Articular chondrocyte of knee joint (primary cell): ENCODE data around the gene C19orf38. TPM values are rescaled to one million over a fixed set of nuclear protein-coding genes. Genes with fewer than 3 reads are reported as not detected.

Source experiments
- small RNA-seq: library from RNA; depleted of rRNA; stranded (forward); fragments of <200 nt; gene quantifications from one replicate; pipeline ENCODE3, GENCODE V24; 2012
- total RNA-seq: library from RNA; depleted of rRNA; stranded (reverse); fragments of >200 nt; gene quantifications from 2 replicates; pipeline ENCODE4 v1.2.3, GENCODE V29; 2012

The C19orf38 gene, protein sequence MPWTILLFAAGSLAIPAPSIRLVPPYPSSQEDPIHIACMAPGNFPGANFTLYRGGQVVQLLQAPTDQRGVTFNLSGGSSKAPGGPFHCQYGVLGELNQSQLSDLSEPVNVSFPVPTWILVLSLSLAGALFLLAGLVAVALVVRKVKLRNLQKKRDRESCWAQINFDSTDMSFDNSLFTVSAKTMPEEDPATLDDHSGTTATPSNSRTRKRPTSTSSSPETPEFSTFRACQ
- total RNA-seq: not detected in 2 replicates

DNA sequence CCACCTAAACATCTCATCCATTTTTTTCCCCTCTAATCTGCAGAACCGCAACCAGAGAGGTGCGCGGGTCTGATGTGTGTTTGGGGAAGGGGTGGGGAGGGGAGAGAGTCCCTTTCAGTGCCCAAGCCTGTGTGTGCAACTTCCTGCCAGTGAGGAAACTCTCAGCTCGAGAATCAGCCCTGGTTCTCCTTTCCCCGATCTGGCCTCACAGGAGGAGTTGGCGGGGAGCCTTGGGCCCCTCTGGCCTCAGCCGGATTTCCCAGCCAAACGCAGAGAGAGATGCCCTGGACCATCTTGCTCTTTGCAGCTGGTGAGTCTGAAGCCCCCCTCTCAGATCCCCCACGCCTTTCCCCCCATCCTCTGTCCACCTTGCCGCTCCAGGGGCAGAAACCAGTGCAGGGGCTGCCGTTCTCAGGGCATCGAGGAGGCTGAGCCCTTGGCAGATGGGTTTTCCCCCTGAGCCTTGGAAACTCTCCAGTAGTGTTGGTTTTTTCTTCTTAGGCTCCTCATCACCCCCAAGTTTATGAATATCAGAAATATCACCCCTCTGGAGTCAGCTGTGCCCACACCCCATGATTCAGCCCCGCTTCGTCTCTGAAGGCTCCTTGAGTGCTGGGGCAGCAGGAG is at the start of gene C19orf38:
TSS of gene C19orf38 (plus strand) at position 186 of the 627 bp plus-strand sequence. CDS start at position 280, 94 bp downstream.

DNA sequence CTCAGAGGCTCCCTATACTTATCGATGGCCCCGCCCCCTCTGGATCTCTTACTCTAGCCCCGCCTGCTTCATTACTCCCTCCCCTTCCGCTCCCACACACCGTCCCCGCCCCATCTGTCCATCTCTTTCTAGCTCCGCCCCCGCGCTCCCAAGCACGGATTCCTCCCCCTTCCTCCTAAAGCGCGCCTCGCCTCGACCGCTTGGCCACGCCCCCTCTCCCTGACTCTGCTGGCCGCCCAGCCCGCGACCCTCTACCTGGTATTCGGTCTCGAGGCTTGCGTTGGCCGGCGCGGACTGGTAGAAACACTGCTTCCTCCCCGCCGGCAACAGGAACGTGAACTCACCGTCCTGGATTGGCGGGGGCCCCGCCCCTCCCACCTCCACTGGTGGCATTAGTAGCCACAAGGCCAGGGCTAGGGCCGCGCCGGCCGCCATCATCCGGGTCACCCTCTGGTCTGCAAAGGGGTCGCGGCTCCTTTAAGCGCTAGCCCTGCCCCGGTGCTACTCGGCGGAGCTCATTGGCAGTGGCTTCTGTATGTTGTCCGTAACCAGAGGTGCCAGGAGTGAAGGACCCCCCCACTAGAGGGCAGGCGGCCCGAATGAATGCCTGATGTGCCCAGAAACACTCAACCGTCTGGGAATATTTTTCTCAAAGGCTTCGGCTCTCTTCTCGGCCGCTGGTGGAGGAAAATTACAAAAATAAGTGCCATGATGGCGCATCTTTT is 12.3 kb upstream of the C19orf38 start, which contains the start of gene TMED1:
TSS of gene TMED1 (minus strand) at position 459 of the 725 bp plus-strand sequence. CDS start at position 438, 21 bp downstream.

DNA sequence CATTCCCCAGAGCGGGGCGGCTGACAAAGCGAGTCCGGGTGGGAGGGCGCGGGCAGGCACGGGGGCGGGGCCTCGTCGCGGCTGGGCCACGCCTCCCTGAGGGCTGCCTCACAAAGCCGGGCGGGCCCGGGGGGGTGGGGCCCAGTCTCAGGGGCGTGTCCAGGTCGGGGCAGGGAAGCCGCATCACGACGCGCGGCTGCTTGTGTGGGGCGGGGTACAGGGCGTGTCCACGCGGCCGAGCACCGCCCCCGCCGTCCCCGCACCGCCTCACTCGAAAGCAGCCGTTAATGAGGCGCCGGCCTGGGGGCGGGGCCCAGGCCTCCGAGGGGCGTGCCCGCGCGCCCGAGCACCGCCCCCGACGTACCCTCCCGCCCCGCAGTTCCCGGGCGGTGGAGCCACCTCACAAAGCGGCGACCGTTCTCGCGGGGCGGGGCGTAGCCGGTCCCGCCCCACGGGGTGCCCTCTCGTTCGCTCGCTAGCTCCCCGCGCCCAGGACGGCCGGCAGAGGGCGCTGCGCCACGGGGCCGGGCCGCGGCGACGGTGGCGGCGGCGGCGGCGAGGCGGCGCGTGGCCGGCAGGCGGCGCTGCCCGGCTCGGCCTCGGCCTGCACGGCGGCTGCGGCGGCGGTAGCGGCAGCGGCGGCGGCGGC is 22.9 kb downstream of the C19orf38 start, which contains the start of gene CARM1:
TSS of gene CARM1 (plus strand) at position 599 of the 649 bp plus-strand sequence. CDS start 150 bp downstream, outside the sequence.

Small RNAs within 50 kb of the gene (small RNA-seq; reads per million reads assigned to genes)
- gene MIR199A1: 1.3 reads per million, percentile 56 among the genes with 10 or more reads in this experiment
- gene MIR6793: not detected

Other genes with a start within 250 kb of the C19orf38 start
- gene SLC44A2, start 222.9 kb upstream of the C19orf38 start, total RNA-seq: 42.2 and 44.1 TPM in 2 replicates
- 92.3 and 109 TPM in 2 replicates for gene ILF3, start 194.1 kb upstream of the C19orf38 start, total RNA-seq
- 20.4 and 23.8 TPM in 2 replicates for gene QTRT1, start 147.0 kb upstream of the C19orf38 start, total RNA-seq
- gene DNM2, start 130.3 kb upstream of the C19orf38 start, total RNA-seq: 71.3 and 75.5 TPM in 2 replicates
- gene TMED1, start 12.2 kb upstream of the C19orf38 start, total RNA-seq: 30.8 and 32.1 TPM in 2 replicates
- gene CARM1, start 23.1 kb downstream of the C19orf38 start, total RNA-seq: 32.5 and 38.8 TPM in 2 replicates
- 93.6 and 98.7 TPM in 2 replicates for gene YIPF2, start 80.2 kb downstream of the C19orf38 start, total RNA-seq
- gene TIMM29, start 80.4 kb downstream of the C19orf38 start, total RNA-seq: 23.3 and 24.5 TPM in 2 replicates
- 48.2 and 53.7 TPM in 2 replicates for gene SMARCA4, start 112.6 kb downstream of the C19orf38 start, total RNA-seq
- 90.7 and 120 TPM in 2 replicates for gene LDLR, start 241.0 kb downstream of the C19orf38 start, total RNA-seq